ENCODE results near the gene CDC14B.
"Not testable (repeated sequence)": the region's sequence is repeated elsewhere in the genome, so short reads cannot be mapped to it uniquely, and the experiment has no call there.

Gene CDC14B

GRCh38 chr9:96619491-96620180 is at the start of gene CDC14B:
CDC14B (minus strand) TSS chr9:96619843; CDS start chr9:96619378, 465 bp downstream.
- DNase-seq (ENCODE audit: low read depth in 2 of 2) = peak; percentile 74 to 77

GRCh38 chr9:96668868-96669534 is 49.4 kb upstream of the CDC14B start:
- no peak for DNase-seq (ENCODE audit: low read depth in 2 of 2)

- no peak for DNase-seq (ENCODE audit: low read depth in 2 of 2)
Measured at GRCh38 chr9:96667363-96667728, 47.7 kb upstream of the CDC14B start.

- peak; percentile 38 to 40 for DNase-seq (ENCODE audit: low read depth in 2 of 2)
Measured at GRCh38 chr9:96666653-96667362, 47.2 kb upstream of the CDC14B start.

- no peak for DNase-seq (ENCODE audit: low read depth in 2 of 2)
Measured at GRCh38 chr9:96665789-96666188, 46.1 kb upstream of the CDC14B start.

GRCh38 chr9:96663506-96664120 is 44.0 kb upstream of the CDC14B start:
- DNase-seq (ENCODE audit: low read depth in 2 of 2) = no peak

- no peak for DNase-seq (ENCODE audit: low read depth in 2 of 2)
Measured at GRCh38 chr9:96661711-96662110, 42.1 kb upstream of the CDC14B start.

GRCh38 chr9:96660692-96661248 is 41.1 kb upstream of the CDC14B start:
- DNase-seq (ENCODE audit: low read depth in 2 of 2) = no peak

- peak in 1 of 2 experiments; percentile 3 for DNase-seq (ENCODE audit: low read depth in 2 of 2)
Measured at GRCh38 chr9:96655198-96655851, 35.7 kb upstream of the CDC14B start, which contains the start of gene PRXL2C. PRXL2C (minus strand) TSS chr9:96655317; CDS start chr9:96655281, 36 bp downstream.

- peak; percentile 38 to 42 for DNase-seq (ENCODE audit: low read depth in 2 of 2)
Measured at GRCh38 chr9:96654450-96655197, 35.0 kb upstream of the CDC14B start.

GRCh38 chr9:96651626-96652025 is 32.0 kb upstream of the CDC14B start:
- DNase-seq (ENCODE audit: low read depth in 2 of 2) = peak; percentile 15 to 20

GRCh38 chr9:96649620-96650324 is 30.1 kb upstream of the CDC14B start:
- DNase-seq (ENCODE audit: low read depth in 2 of 2) = no peak

GRCh38 chr9:96646081-96646991 is 26.7 kb upstream of the CDC14B start:
- peak; percentile 54 to 55 for DNase-seq (ENCODE audit: low read depth in 2 of 2)

- no peak for DNase-seq (ENCODE audit: low read depth in 2 of 2)
Measured at GRCh38 chr9:96644137-96644536, 24.5 kb upstream of the CDC14B start.

GRCh38 chr9:96641514-96641913 is 21.9 kb upstream of the CDC14B start:
- DNase-seq (ENCODE audit: low read depth in 2 of 2) = no peak

GRCh38 chr9:96638606-96639364 is 19.1 kb upstream of the CDC14B start:
- DNase-seq (ENCODE audit: low read depth in 2 of 2) = no peak

GRCh38 chr9:96636368-96636767 is 16.7 kb upstream of the CDC14B start:
- DNase-seq (ENCODE audit: low read depth in 2 of 2) = no peak

- DNase-seq (ENCODE audit: low read depth in 2 of 2) = not testable (repeated sequence)
Measured at GRCh38 chr9:96633579-96633978, 13.9 kb upstream of the CDC14B start.

All from fibroblast of skin of left quadriceps (primary cell).